ENCODE measurements around the gene ASGR1.

The ASGR1 gene

GRCh38 chr17:7214300-7215135 is 35.3 kb upstream of the ASGR1 start (continued):
- no peak for TF ChIP-seq ZNF513 (tag by site-specific recombination; IDR thresholded peaks at IDR 0.05)
- TF ChIP-seq KLF1 (tag by site-specific recombination; IDR thresholded peaks at IDR 0.05) = peak; percentile 88
- TF ChIP-seq ZNF202 (tag by site-specific recombination; IDR thresholded peaks at IDR 0.05; ENCODE audit: borderline replicate concordance) = no peak
- no peak for TF ChIP-seq ZNF48 (tag by site-specific recombination; IDR thresholded peaks at IDR 0.05)
- TF ChIP-seq ZNF660 (tag by site-specific recombination; IDR thresholded peaks at IDR 0.05) = peak; percentile 73; the same call in 1 of the 2 replicates
- no peak for TF ChIP-seq ZNF664 (tag by site-specific recombination; IDR thresholded peaks at IDR 0.05)
- no peak for TF ChIP-seq ZNF146 (tag by site-specific recombination; IDR thresholded peaks at IDR 0.05)
- peak; percentile 16; the same call in 1 of the 2 replicates for TF ChIP-seq ZNF654 (tag by site-specific recombination; IDR thresholded peaks at IDR 0.05; ENCODE audit: low read depth)
- TF ChIP-seq ZNF785 (tag by site-specific recombination; IDR thresholded peaks at IDR 0.05) = no peak; the same call in 1 of the 2 replicates
- TF ChIP-seq INSM2 (tag by site-specific recombination; IDR thresholded peaks at IDR 0.05) = peak; percentile 24; the same call in 1 of the 2 replicates
- TF ChIP-seq GLIS1 (tag by site-specific recombination; IDR thresholded peaks at IDR 0.05) = peak; percentile 86
- peak; percentile 73 for TF ChIP-seq HIC1 (tag by site-specific recombination; IDR thresholded peaks at IDR 0.05)
- TF ChIP-seq ZNF629 (tag by site-specific recombination; IDR thresholded peaks at IDR 0.05) = peak; percentile 68; the same call in 1 of the 2 replicates
- TF ChIP-seq ZBTB21 (tag by site-specific recombination; IDR thresholded peaks at IDR 0.05) = no peak
- TF ChIP-seq HOXA7 (CRISPR knock-in tag; IDR thresholded peaks at IDR 0.05; ENCODE audit: borderline replicate concordance) = no peak
- peak; percentile 69 for TF ChIP-seq ZEB2 (tag by site-specific recombination; IDR thresholded peaks at IDR 0.05)
- peak; percentile 98 for TF ChIP-seq KLF9 (tag by site-specific recombination; IDR thresholded peaks at IDR 0.05; ENCODE audit: low read depth)
- no peak for TF ChIP-seq ZNF416 (tag by site-specific recombination; IDR thresholded peaks at IDR 0.05)
- peak; percentile 88 for TF ChIP-seq IKZF3 (tag by site-specific recombination; IDR thresholded peaks at IDR 0.05)
- TF ChIP-seq ZNF626 (tag by site-specific recombination; IDR thresholded peaks at IDR 0.05) = no peak
- TF ChIP-seq ZNF18 (tag by site-specific recombination; IDR thresholded peaks at IDR 0.05) = no peak
- TF ChIP-seq BCL11B (tag by site-specific recombination; IDR thresholded peaks at IDR 0.05; ENCODE audit: low read depth) = no peak
- peak; percentile 97 for TF ChIP-seq ZBTB17 (tag by site-specific recombination; IDR thresholded peaks at IDR 0.05)
- TF ChIP-seq ZNF169 (tag by site-specific recombination; IDR thresholded peaks at IDR 0.05) = no peak
- TF ChIP-seq ZNF324 (tag by site-specific recombination; IDR thresholded peaks at IDR 0.05) = peak; percentile 54; the same call in 1 of the 2 replicates
- no peak for TF ChIP-seq PRDM1 (tag by site-specific recombination; IDR thresholded peaks at IDR 0.05)
- no peak for TF ChIP-seq ZBTB49 (tag by site-specific recombination; IDR thresholded peaks at IDR 0.05; ENCODE audit: low read depth)
- peak; percentile 91 for TF ChIP-seq CTCF (tag by site-specific recombination; IDR thresholded peaks at IDR 0.05)
- no peak for TF ChIP-seq ZNF155 (tag by site-specific recombination; IDR thresholded peaks at IDR 0.05)
- peak; percentile 79 for TF ChIP-seq SP7 (tag by site-specific recombination; IDR thresholded peaks at IDR 0.05)

Data from HEK293 (cell line).